Left renal cortex interstitium (tissue), 4 donors: ENCODE data around the gene SART1. TPM values are rescaled to one million over a fixed set of nuclear protein-coding genes. Genes with fewer than 3 reads are reported as not detected.

Experiments used
- DNase-seq, 4 donors: peaks; one replicate each; pipeline ENCODE4 v3.0.0-alpha.2; 2013; ENCODE audit warnings: low read depth in 4 of 4, low spot score in 2 of 4, missing footprints in 1 of 4
- polyA plus RNA-seq, 4 donors: library from polyadenylated mRNA; unstranded; fragments of 120-200 nt; gene quantifications; one replicate each; pipeline ENCODE4 v1.2.1, GENCODE V29; 2013; ENCODE audit not compliant: insufficient read length in 4 of 4

The SART1 gene
- polyA plus RNA-seq, 4 donors, result 45.3 to 57.6 (median 52.4) TPM

- DNase-seq, result no peak
Measured at GRCh38 chr11:65962141-65962564, 619 bp downstream of the SART1 start.

GRCh38 chr11:65964906-65965305 lies 3.4 kb downstream of the SART1 start:
- no peak for DNase-seq

- DNase-seq, result no peak
Measured at GRCh38 chr11:65965986-65966762, 4.6 kb downstream of the SART1 start.

- DNase-seq, result no peak
Measured at GRCh38 chr11:65967329-65967934, 5.9 kb downstream of the SART1 start.

GRCh38 chr11:65968600-65969482 lies 7.3 kb downstream of the SART1 start:
- DNase-seq, result no peak

GRCh38 chr11:65972116-65972515 lies 10.6 kb downstream of the SART1 start:
- no peak for DNase-seq

GRCh38 chr11:65973439-65974110 lies 12.0 kb downstream of the SART1 start:
- DNase-seq, result no peak

- no peak for DNase-seq
Measured at GRCh38 chr11:65975771-65976170, 14.2 kb downstream of the SART1 start.

GRCh38 chr11:65976216-65977176 lies 15.0 kb downstream of the SART1 start:
- no peak for DNase-seq

GRCh38 chr11:65977621-65978390 lies 16.3 kb downstream of the SART1 start:
- no peak for DNase-seq

GRCh38 chr11:65978391-65979238 lies 17.1 kb downstream of the SART1 start:
- no peak for DNase-seq

- DNase-seq, result no peak
Measured at GRCh38 chr11:65979261-65979759, 17.8 kb downstream of the SART1 start.

GRCh38 chr11:65981101-65981740 lies 19.7 kb downstream of the SART1 start:
- DNase-seq, result no peak

GRCh38 chr11:65981972-65982823 lies 20.7 kb downstream of the SART1 start:
- DNase-seq, result no peak

GRCh38 chr11:65982824-65983588 lies 21.5 kb downstream of the SART1 start:
- no peak for DNase-seq

GRCh38 chr11:65983589-65983987 lies 22.1 kb downstream of the SART1 start:
- no peak for DNase-seq
